HG02588 (cell line): ENCODE results near the gene BUB1.
"Not testable (repeated sequence)": the region's sequence is repeated elsewhere in the genome, so short reads cannot be mapped to it uniquely, and the experiment has no call there.

ENCODE experiments used
- ATAC-seq: cut with Tn5 transposase; IDR thresholded peaks from one replicate; pipeline ENCODE4 v1.9.1; 2021; ENCODE audit warnings: mild to moderate bottlenecking, moderate library complexity; ENCODE audit not compliant: unreplicated experiment

Gene BUB1

DNA sequence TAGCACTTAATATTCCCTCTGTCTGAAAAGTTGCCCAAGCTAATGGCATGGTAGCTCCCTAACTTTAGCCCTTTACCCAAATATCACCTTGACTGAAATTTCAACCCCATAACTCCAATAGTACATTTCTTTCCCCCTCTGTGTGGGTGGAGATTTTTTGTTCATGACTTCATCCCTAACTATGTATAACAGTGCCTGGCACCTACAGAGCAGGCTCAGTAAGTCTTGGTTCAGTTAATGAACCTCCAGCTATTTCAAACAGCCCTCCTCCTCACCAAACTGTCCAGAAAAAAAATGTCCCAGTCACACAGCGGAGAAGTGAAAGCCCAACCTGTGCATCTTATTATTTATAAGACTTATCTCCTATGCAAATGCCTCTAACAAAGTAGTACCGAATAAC is 18.6 kb downstream of the BUB1 start:
- ATAC-seq: no peak

DNA sequence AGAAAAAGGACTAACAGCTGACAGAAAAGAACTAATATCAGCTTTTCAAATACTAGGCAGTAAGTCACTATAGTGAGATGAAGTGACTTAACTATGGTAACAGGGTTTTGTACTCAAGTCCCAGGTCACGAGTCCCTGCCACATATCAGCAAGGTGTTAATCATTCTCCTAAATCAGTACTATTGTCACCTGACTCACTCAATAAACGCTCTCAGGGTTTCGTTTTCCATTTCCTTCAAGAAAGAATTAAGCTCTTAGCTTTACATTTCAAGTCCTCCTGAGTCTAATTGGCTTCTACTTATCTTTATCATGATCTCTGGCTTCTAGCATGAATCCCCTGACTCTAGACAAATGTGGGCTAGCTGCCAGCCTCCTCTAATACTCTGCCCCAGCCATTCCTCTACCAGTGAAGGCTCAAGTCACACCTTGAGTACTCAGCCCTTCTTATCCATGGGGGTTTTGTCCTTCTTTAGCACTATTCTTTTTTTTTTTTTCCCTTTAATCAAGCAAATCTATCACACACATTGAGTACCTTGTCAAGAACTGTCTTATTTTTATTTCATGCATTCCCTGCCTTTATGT is 20.0 kb downstream of the BUB1 start:
- no peak for ATAC-seq

DNA sequence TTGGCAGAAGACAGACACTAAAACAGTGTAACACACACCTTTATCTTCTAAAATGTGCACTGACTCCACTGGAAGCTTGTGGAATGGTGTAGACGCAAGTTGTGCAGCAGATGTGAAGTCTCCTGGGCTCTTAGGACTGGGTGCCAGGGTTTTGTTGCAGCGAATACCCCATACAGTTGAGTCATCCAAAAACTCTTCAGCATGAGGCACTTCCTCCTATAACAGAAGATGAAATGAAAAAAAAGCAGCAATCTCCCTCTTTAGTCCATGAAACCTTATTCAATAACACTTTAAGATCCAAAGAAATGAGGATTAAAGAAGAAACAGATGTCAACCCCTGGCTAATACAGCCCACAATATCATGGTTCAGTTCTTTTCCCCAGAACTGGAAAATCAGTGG is 22.2 kb downstream of the BUB1 start:
- no peak for ATAC-seq

DNA sequence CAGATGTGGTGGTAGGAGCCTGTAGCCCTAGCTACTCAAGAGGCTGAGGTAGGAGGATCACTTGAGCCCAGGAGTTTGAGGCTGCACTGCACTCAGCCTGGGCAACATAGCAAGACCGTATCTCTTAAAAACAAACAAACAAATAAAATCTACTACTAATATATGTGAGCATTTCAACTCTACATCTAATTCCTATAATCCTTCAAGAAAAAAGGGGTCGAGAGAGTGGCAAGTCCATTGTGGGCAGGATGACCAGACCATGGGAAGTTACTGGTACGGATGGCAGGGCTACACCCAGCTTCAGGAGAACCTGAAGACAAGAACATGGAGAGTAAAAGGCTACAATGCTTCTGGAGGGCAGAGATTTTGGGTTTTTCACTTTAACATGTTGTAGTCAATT is 24.0 kb downstream of the BUB1 start:
- no peak for ATAC-seq

DNA sequence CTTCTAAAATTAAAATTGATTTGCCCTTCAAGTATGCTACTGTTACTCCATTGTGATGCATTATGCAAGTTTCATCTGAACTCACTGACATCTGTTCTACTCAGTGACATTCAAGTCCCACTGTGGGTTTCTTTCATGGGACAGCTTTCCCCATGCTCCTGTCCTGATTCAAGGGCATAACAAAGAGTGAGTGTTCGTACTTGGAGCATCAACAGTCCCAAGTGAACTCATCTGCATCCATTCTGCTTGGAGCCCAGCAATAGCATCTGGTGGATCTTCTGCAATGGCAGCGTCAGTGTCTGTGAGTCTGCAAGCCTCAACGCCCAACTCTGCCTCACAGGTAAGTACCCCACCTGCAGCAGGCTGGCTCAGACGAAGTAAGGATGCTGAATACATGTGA is 27.5 kb downstream of the BUB1 start:
- no peak for ATAC-seq

DNA sequence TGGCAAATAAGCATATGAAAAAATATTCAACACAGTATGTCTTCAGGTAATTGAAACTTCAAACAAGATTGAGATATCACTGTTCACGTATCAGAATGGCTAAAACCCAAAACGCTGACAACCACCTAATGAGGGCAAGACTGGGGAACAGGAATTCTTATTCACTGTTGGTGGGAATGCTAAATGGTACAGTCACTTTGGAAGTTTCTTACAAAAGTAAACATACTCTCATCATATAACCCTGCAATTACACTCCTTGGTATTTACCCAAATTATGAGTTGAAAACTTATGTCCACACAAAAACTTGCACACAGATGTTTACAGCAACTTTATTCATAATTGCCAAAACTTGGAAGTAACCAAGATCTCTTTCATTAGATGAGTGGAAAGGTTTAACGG is 30.1 kb downstream of the BUB1 start:
- ATAC-seq: no peak

DNA sequence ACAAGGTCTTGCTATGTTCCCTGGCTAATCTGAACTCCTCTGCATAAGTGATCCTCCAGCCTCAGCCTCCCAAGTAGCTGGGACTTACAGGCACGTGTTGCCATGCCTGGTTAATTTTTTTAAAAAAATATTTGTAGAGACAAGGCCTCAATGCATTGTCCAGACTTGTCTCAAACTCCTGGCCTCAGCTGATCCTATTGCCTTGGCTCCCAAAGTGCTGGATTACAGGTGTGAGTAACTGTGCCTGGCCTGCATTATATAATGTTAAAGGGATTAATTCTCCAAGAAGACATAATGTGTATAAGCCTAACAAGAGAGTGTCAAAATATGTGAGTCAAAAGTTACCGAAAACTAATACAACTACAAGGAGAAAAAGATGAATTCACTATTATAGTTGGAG is 32.2 kb downstream of the BUB1 start:
- no peak for ATAC-seq

DNA sequence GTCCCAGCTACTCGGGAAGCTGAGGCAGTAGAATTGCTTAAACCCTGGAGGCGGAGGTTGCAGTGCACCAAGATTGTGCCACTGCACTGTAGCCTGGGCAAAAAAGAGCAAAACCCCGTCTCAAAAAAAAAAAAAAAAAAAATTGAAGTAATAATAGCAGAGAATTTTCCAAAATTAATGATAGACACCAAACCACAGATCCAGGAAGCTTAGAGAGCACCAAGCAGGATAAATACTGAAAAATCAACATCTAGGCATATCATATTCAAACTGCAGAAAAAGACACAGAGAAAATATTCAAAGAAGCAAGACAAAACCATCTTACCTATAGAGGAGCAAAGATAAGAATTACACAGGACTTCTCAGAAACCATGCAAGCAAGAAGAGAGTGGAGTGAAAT is 33.5 kb downstream of the BUB1 start:
- no peak for ATAC-seq

DNA sequence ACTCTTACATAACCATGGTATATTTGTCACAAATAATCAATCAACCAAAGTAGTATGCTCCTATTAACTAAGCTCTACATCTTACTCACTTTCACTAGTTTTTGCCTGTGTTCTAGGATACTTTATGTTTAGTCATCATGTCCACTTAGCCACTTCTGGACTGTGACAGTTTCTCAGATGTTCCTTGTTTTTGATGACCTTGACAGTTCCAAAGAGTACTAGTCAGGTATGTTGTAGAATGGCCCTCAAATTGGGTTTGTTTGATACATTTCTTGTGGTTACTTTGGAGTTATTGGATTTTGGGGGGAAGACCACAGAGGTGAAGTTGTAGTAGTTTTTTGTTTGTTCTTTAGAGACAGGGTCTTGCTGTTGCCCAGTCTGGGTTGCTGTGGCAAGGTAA is 35.5 kb downstream of the BUB1 start:
- ATAC-seq: no peak

DNA sequence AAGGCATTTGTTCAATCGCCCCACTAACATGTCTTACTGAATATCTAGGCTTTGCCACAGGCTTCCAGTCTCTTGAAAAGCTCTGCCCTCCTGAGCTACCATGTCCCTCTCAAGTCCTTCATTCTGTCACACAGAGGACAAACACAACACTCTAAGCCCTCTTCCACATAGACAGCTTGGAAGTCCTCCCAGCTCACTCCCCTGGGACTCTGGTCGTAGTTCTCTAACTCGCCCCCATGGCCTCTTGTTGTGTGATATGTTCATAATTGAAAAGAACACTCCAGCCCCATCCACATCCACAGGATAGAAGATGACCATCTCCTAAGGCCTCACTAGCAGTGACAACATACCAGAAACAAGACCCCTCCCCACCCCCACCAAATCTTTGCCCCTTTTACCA is 37.9 kb downstream of the BUB1 start:
- ATAC-seq: no peak

DNA sequence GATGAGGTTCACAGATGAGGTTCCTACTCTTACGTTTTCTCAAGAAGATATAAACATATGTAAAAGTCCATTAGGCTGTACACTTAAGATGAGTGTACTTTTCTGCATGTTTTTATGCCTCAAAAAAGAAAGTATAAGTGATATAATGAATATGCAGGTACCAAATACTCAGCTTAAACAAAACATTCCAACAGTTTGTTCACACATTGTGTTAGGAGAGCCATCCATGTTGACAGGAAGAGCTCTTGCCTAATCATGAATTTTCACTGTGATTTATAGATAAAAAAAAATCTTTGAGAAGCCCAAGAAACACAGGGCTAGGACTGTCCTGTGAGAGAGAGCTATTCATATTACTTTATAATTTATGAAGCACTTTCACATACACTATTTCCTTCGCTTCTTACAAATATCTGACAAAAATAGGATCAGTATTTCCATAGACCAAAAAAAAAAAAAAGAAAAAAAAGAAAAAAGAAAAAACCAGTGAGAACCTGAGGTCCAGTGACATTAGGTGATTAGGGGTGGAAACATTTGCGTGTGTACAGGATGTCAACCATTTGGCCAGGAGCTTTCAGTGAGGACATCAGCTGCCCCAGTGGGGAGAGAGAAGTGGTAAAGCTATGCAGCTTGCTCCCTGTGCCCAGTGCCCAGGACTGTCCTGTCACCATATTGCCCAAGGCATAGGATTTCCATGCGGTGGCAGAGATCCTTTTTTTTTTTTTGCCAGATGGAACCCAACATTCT is 38.7 kb downstream of the BUB1 start:
- ATAC-seq: no peak

DNA sequence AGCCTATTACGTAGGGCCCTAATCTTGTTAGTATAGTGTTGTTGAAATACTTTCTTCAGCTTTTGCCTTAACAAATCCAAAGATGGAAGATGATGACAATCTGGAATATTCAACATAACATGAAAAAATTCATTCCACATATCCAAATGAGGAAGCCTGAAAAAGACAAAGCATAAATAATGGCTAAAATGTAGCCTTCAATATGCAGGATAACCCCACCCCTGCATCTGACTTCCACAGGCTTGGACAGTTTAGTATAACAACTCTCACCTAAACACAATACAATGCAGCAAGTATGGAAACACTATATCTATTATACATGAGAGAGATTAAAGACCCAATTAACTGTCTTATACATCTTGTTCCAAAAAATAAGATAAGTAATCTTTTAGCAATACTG is 39.9 kb downstream of the BUB1 start:
- no peak for ATAC-seq

DNA sequence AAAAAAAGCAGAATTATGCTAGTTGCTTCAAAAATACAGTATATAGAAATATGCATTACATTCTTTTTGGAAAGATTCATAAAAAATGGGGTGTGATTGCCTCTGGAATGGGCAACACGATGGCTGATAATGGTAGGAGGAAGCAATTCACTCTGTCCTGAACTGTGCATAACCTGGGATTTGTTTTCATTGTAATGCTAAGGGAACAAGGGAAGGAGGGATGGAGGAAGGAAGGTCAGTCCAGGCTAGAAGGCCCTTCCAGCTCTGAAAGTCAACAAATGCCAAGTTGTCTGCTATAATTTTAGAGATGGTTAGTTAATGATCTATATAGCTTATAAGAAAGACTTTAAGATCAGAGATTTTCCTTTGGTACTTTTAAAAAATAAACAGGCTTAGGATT is 40.8 kb downstream of the BUB1 start:
- ATAC-seq: no peak

DNA sequence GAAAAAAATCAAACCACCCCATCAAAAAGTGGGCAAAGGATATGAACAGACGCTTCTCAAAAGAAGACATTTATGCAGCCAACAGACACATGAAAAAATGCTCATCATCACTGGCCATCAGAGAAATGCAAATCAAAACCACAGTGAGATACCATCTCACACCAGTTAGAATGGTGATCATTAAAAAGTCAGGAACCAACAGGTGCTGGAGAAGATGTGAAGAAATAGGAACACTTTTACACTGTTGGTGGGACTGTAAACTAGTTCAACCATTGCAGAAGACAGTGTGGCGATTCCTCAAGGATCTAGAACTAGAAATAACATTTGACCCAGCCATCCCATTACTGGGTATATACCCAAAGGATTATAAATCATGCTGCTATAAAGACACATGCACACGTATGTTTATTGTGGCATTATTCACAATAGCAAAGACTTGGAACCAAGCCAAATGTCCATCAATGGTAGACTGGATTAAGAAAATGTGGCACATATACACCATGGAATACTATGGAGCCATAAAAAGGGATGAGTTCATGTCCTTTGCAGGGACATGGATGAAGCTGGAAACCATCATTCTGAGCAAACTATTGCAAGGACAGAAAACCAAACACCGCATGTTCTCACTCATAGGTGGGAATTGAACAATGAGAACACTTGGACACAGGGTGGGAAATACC is 41.8 kb downstream of the BUB1 start:
- ATAC-seq: not testable (repeated sequence)

DNA sequence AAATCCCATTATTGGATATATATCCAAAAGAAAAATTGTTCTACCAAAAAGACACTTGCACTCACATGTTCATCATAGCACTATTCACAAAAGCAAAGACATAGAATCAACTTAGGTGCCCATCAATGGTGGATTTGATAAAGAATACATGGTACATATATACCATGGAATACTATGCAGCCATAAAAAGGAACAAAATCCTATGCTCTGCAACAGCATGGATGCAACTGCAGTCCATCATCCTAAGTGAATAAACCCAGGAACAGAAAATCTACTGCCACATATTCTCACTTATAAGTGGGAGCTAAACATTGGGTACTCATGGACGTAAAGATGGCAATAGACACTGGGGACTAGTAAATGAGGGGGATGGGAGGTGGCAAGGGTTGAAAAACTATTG is 50.5 kb downstream of the BUB1 start:
- ATAC-seq: not testable (repeated sequence)

DNA sequence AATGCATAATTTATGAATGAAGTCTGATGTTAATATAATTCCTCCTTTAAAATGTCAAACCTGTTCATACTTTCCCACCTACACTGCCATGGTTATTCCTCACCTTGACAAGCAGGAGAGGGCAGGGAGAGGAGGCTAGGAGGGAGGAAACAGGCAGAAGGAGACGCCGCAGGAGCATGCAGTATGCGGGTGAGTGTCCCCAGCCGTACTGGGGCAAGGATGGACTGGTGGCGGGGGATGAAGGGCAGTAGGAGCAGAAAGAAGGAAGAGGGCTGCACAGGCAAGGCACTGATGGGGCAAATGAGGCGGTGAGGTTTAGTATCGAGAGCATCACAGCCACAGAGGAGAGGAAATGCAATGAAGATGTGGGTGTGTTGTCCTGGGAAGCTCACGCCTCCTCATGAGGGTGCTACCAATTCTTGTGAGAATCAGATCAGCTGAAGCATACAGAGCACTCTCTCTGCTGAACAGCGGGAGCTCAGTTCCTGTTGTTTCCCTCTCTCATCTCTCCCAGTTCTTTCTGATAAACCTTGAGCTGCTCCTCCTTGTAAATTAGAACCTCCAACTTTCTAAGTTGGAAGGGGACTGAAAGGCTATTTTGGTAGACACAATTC is 58.4 kb downstream of the BUB1 start:
- ATAC-seq: not testable (repeated sequence)

DNA sequence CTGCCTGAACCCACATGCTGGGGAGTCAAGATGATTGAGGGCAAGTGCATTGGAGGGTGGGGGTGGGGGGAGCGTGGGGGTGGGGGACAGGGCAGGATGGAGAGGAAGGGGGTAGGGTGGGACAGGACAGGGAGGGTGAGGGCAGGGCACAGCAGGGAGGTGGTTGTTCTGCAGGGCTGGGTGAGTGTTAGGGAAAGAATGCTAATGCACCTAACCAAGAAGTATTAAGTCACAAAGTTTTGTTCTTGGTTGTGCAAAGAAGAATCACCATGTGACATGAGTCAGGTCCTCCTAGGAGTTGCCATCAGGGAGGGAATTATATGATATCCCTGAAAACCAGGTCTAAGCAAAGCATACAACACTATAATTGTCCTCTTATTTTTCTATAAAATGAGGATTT is 63.9 kb downstream of the BUB1 start:
- not testable (repeated sequence) for ATAC-seq

DNA sequence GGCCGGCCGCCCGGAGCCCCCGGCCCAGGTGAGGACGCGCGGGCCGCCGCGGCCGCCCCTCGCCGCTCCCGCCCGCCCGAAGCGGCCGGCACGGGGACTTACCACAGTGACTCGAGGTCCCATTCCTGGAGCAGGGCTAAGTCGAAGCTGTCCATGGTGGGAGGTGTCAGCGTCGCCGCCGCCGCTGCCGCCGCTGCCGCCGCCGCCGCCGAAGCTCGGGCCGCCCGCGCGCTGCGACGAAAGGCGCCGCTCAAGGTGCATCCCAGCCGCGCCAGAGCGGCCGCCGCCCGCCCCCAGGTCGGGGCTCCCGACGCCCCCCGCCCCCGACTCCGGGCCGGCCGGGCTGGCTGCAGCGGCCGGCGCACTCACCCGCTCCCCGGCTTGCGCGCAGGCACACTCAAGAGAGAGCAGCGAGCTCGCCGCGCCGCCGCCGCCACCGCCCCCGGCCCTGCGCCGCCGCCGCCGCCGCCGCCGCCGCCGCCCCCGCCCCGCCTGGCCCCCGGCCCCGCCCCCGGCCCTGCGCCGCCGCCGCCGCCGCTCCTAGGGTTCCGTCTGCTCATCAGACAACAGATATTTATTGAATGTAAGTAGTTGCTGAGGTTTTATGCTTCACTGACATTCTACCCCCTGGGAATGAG is 67.1 kb downstream of the BUB1 start:
- ATAC-seq: not testable (repeated sequence)

DNA sequence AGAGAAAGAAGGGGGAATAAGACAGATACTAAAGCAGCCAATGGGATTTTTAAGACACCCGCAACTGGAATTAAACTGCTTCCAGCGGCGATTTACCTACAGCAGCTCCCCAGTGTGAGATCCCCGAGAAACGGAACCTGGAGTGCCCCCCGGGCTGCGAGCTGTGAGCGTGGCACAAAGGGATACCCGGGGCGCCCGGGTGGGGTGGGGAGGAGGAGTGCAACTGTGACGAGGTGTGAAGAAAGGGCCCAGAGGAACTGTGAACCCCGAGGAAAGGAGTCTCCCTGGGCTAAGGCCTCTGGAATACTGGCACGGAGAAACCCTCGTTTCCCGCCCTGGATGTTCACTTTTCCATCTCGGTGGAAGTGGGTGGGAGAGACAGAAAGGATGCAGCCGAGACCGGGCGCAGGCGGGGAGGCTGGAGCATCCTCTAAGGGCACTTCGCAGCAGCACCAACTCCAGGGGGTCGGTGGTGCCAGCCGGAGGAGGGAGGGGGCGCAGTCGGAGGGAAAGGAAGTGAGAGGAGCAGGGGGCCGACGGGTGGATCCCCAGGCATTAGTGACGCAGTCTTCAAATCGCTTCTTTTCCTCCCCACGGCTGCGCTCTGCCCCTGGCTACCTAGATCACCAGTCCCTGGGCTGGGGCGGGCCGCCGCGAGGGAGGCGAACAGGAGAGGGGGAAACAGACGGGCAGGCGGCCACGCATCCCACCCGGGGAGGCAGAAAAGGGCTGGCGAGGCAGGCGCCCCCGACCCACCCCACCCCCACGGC is 67.8 kb downstream of the BUB1 start:
- not testable (repeated sequence) for ATAC-seq

DNA sequence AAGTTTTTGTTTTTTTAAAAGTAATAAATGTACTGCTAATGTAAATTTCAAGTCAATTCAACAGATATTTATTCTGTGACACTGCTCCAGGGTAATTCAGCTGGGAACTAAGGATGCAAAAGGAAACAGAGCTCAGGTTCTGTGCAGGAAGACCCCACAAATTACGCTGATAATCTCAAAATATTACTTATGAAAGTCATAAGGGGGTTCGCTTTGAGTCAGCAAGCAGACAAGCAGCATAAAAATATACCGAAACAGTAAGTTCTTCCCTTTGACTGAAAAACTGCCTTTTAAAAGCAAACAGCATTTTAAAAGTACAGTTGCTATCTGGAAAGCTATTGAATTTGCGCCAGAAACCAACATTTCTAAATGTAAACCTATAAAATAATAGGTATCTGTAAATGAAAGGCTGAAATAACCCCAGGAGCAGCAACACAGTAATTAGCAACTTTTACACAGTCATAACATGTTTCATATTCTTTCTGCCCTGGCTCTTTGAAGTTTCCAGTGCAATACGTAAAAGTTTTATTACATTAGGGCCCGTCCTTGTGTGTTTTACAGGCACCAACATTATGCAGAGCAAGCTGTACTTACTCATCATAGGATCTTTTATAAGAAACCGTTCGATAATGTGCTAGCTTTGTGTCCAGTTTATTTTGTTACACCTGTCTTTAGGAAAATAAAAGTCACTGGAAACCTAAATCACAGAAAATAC is 68.9 kb downstream of the BUB1 start:
- not testable (repeated sequence) for ATAC-seq
